ENCODE results near the gene LRRC75A. TPM values are rescaled to one million over a fixed set of nuclear protein-coding genes. Genes with fewer than 3 reads are reported as not detected.

Gene LRRC75A
- total and polyA plus RNA-seq, 11 donors = 0.37 to 2.5 (median 0.85) TPM

DNA sequence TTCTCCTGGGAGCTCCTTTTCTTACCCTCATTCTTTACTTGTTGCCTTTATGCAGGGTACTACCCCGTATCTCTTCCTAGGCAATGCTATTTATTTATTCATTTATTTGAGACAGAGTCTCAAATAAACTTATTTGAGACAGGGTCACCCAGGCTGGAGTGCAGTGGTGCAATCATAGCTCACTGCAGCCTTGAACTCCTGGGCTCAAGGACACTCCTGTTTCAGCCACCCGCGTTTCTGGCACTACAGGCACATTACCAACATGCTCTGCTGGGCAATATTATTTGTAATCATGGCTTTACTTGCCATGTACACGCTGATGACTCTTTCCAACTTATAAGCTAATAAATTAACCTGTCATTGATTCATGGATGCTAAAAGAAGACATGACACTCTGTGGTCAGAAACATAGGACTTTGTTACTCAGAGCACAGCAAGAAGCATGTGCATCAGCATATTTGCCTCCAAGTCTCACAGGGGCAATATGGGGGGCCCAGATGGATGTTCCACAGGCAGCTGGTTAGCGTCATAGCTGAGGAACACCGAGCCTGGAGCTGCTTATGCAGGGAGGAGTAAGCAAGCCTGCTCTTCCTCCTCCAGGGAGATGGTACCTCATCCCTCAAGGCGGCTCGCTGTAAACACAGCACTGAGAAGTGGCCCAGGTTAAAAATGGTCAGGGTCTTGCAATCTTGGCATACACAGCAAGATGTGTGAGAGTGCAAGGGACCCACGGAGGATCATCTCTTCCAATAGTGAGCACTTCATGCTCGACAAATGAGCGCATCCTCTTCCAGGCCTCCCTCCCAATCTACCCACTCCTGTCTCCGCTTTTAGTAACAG, 4.2 kb upstream of the LRRC75A start:
- H3K36me3 ChIP-seq = no peaks in the 10 kb centered on the region
- TF ChIP-seq, protein P1, sequence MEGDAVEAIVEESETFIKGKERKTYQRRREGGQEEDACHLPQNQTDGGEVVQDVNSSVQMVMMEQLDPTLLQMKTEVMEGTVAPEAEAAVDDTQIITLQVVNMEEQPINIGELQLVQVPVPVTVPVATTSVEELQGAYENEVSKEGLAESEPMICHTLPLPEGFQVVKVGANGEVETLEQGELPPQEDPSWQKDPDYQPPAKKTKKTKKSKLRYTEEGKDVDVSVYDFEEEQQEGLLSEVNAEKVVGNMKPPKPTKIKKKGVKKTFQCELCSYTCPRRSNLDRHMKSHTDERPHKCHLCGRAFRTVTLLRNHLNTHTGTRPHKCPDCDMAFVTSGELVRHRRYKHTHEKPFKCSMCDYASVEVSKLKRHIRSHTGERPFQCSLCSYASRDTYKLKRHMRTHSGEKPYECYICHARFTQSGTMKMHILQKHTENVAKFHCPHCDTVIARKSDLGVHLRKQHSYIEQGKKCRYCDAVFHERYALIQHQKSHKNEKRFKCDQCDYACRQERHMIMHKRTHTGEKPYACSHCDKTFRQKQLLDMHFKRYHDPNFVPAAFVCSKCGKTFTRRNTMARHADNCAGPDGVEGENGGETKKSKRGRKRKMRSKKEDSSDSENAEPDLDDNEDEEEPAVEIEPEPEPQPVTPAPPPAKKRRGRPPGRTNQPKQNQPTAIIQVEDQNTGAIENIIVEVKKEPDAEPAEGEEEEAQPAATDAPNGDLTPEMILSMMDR (IDR thresholded peaks at IDR 0.05) = no peak
- no peak for TF ChIP-seq POLR2A (IDR thresholded peaks at IDR 0.05)
- no peaks in the 10 kb centered on the region for H3K9me3 ChIP-seq
- H3K4me3 ChIP-seq = no peak overlapping the region
- DNase-seq (no peak), ATAC-seq (no peak)
- WGBS, 4 donors = 78 to 84% (median 83%) methylated on average over 10 to 12 of the region's 12 CpGs
- intact Hi-C loops (cut with DNase I) = no loop called here
- H3K27me3 ChIP-seq = peaks cover 0 to 10% (median 0%) of the 10 kb centered on the region in 9 donors
- no peak overlapping the region for H3K27ac ChIP-seq
- H3K4me1 ChIP-seq = peaks cover 0 to 10% (median 3%) of the 10 kb centered on the region in 12 donors

DNA sequence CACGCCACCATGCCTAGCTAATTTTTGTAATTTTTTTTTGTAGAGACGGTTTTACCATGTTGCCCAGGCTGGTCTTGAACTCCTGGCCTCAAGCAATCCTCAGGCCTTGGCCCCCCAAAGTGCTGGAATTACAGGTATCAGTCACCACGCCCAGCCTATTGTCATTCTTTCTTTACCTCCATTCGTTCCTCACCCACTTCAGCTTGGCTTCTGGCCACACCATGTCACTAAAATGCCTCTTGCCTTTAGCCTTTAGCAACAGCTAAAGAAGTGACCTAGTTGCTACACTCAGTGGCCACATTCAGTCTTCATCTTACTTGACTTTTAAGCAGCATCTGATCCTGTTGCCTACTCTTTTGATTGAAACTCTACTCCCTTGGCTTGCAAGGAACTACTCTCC, 3.6 kb upstream of the LRRC75A start:
- ATAC-seq (no peak), DNase-seq (no peak)
- TF ChIP-seq POLR2A (IDR thresholded peaks at IDR 0.05) = no peak
- TF ChIP-seq, protein P1 (IDR thresholded peaks at IDR 0.05) = no peak
- Histone ChIP-seq H3K4me1 (peaks cover 0 to 15% (median 8%) of the 10 kb centered on the region in 12 donors), H3K27me3 (peaks cover 0 to 10% (median 0%) of the 10 kb centered on the region in 9 donors), H3K4me3 (no peak overlapping the region), H3K9me3 (no peaks in the 10 kb centered on the region), H3K27ac (no peak overlapping the region), H3K36me3 (no peaks in the 10 kb centered on the region)
- WGBS, 4 donors = 74 to 82% (median 76%) methylated on average over 4 of the region's 4 CpGs
- intact Hi-C loops (cut with DNase I) = no loop called here

DNA sequence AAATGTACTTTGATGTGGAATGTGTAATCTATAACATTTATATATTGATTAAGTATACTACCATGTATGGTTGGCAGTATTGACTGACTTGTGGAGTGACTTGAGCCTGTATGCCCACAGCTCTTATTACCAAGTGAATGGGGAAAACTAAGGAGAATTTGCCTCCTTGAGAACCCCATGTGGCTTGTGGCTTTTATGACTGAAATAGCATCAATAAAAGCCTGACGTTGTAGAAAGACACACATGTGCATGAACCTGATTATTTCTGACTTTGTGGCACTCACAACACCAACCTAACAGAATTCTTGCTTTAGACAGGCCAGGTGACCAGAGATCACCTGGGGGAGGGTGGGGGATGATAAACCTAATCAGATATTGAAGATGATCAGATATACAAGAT, 2.1 kb upstream of the LRRC75A start:
- DNase-seq (no peak), ATAC-seq (no peak)
- Histone ChIP-seq H3K4me1 (peaks cover 0 to 15% (median 8%) of the 10 kb centered on the region in 12 donors), H3K9me3 (no peaks in the 10 kb centered on the region), H3K27me3 (peaks cover 0 to 10% (median 0%) of the 10 kb centered on the region in 9 donors), H3K27ac (no peak overlapping the region), H3K36me3 (no peaks in the 10 kb centered on the region), H3K4me3 (no peak overlapping the region)
- 43 to 54% (median 47%) methylated on average over 1 of the region's 1 CpG for WGBS, 4 donors
- intact Hi-C loops (cut with DNase I) = no loop called here
- TF ChIP-seq, protein P1 (IDR thresholded peaks at IDR 0.05) = no peak
- TF ChIP-seq POLR2A (IDR thresholded peaks at IDR 0.05) = no peak

DNA sequence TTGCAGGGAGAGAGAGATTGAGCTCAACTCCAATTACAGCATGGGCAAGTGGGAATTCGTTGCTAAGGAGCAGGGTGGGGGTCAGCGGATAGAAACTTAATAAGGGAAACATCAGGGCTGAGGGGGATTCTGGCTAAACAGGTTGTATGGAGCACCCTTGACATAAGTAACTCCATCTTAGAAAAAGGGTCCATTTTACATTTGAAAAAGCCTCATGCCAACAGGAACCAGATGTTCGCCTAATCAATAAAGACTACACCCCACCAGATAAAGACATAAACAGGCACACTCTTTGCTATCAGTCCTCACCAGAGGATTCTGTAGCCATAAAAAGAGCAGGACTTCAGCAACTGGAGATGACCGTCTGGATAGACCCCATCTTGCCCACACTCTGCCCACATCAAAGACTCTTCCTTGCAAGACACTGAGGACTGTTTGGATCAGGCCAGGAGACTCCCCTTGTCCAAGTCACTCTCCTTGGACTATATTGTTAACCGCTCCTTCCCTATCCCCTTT, 1.6 kb upstream of the LRRC75A start:
- Histone ChIP-seq H3K4me3 (no peak overlapping the region), H3K27me3 (peaks cover 0 to 10% (median 0%) of the 10 kb centered on the region in 9 donors), H3K36me3 (no peaks in the 10 kb centered on the region), H3K9me3 (no peaks in the 10 kb centered on the region), H3K27ac (no peak overlapping the region), H3K4me1 (peaks cover 0 to 15% (median 9%) of the 10 kb centered on the region in 12 donors)
- TF ChIP-seq POLR2A (IDR thresholded peaks at IDR 0.05) = no peak
- TF ChIP-seq, protein P1 (IDR thresholded peaks at IDR 0.05) = no peak
- WGBS, 4 donors = 83 to 93% (median 89%) methylated on average over 5 of the region's 5 CpGs
- no peak for DNase-seq
- ATAC-seq = no peak
- intact Hi-C loops (cut with DNase I) = loop anchor here in 1 of 10 donors (2.0 kb wide), 1 partner anchor 31 kb away; no protein-coding TSS in a partner anchor

Data from heart left ventricle (tissue), 16 donors.